Stimulated activated CD4-positive, alpha-beta T cell treated with anti-CD3 and anti-CD28 coated beads, Interleukin-2, amount 100 ng/mL, for 4 hours (primary cell): ENCODE data around the gene PTAR1.

ENCODE experiments used
- DNase-seq: peaks from one replicate; pipeline ENCODE4 v3.0.0-alpha.2; 2020; ENCODE audit warnings: low read depth

The PTAR1 gene

GRCh38 chr9:69750085-69750484 lies 9.7 kb downstream of the PTAR1 start:
- no peak for DNase-seq

- DNase-seq, result no peak
These were observed 11.5 kb downstream of the PTAR1 start for GRCh38 chr9:69748304-69748703.

- no peak for DNase-seq
These were observed 12.8 kb downstream of the PTAR1 start for GRCh38 chr9:69746859-69747560.

DNA sequence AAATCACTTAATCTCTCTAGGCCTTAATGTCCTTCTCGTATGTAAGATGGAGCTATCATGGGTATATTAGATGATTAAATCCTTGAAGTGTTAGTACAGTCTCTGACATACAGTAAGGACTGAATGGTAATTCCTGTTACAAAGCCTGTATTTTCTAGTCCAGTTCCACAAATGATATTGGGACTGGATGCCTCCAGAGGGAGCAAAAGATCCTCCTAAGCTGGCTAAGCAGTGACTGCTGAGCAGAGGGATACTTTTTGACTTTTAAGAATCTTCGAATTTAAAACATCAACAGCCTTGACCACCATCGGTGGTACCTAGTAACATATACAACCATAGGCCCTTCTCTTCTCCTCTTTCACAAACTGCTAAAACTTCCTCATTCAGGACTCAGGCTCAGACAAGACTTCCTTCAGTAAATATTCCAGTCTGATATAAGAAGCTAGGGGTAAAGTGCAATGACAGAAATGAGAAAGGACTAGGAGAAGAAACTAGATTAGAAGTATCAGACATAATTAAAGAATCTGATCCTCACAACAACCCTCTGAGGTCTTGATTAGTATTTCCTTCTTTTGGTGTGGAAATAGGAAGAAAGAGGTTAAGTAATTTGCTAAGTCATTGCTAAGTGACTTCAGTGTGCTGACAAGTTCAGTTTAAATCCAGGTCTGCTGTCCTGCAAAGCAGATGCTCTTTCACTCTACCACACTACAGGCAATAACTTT lies 13.9 kb downstream of the PTAR1 start:
- no peak for DNase-seq

GRCh38 chr9:69744688-69745380 lies 15.0 kb downstream of the PTAR1 start:
- no peak for DNase-seq

DNA sequence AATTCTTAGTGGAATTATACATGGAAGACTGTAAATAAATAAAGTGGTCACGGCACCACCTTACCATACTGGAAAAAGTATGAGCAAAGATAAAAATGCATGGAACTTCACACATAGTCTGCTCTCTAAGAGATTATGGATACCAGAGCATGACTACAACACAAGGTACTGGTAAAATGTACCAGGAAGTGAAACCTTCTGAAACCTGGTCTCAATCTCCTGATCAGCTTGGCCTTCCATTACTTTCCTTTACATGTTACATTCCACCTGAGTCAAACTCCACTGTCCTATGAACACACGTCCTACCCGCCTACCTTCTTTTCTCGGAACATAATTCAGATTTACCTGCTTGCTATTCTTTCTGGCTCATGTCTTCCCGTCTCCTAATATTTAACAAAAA lies 15.9 kb downstream of the PTAR1 start:
- DNase-seq, result no peak

DNA sequence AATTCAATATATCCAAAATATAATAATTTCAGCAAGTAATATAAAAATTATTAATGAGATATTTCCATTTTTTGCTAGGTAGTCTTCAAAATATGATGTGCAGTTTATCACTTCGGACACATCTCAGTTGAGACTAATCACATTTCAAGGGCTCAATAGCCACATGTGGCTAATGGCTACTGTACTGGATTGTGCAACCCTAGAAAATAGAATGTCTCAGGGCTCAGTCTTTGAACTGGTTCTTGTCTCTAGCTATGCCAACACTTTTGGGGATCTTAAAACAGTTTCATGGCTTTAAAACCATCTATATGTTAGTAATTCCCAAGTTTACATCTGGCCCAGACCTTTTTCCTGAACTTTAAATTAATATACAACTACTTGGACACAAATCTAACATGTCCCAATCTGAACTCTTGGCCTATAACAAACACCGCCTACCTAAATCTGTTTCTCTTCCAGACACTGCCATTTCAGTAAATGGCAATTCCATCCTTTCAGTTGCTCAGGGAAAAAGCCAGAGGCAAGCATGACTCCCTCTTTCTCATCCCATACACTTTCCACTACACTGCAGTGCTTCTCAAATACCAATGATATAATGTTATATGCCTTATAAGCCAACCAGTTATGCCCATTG lies 18.8 kb downstream of the PTAR1 start:
- no peak for DNase-seq

GRCh38 chr9:69731348-69731747 lies 28.5 kb downstream of the PTAR1 start:
- DNase-seq, result no peak

- DNase-seq, result no peak
These were observed 39.8 kb downstream of the PTAR1 start for GRCh38 chr9:69719983-69720382.

DNA sequence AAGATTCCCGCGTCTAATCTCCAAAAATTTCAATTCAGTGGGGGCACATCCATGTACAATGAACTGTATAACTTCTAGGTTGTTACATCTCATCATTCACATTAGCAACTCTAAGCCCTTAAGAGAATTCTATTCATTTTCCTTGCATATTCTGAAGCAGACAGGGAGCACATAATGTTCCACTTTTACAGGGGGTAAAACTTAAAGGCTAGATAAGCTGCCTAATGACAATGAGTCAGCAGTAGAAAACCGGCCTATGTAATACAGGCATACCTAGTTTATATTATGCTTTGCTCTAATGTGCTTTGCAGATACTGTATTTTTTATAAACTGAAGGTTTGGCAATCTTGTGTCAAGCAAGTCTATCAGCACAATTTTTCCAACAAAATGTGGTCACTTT lies 40.4 kb downstream of the PTAR1 start:
- DNase-seq, result no peak

DNA sequence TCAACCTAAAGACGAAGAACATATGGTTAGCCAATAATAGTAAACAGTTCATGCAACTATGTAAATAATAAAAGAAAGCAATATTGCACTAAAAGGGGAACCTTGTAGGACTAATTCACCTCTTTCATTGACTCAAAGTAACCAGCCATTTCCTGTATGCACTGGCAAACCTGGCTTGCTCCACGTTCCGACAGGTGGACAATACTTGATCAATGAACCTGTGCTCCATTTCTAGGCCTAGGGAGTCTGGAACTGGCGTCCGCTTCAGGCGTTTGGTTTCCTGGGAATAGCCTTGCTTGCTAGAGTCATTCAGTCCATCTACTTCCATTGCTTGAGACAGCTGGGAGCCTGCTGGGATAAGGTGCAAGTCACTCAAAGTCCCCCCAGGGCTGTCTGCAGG lies 41.6 kb downstream of the PTAR1 start:
- DNase-seq, result no peak

DNA sequence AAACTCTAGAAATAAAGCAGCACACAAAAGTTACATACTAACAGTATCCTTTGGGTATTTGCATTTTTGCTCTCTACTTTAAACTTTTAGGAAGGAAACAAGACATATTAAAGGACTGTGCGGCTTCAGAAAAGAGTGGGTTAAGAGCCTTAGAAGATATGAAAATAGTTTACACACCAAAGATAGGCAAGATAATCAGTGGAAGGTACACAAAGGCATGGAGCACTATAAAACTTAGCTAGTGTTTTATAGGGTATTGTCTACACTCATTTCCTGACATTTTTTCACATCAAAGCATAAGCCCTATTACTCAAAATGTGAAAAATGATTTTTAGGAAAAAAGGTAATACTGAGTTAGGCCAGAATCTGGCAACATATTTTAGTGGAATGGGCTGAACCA lies 44.0 kb downstream of the PTAR1 start:
- no peak for DNase-seq

DNA sequence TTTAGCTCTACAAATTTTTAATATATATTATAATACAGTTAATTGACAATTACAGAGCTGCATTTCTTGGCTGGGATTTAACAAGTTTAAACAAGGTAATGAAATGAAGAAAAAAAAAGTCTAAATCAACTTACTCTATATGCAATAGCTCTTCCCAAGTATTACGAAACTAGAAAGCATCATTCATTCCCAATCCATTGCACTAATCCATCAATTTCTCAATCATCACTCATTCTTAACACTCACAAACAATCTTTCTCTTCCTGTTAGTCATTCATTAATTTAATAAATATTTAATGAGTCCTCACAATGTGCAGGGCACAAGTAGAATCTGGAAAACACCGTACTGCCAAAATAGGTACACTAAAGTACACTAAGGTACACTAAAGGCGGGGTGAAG lies 44.7 kb downstream of the PTAR1 start:
- DNase-seq, result no peak

- DNase-seq, result no peak
These were observed 62.3 kb downstream of the PTAR1 start for GRCh38 chr9:69697475-69697874.

GRCh38 chr9:69696802-69697201 lies 63.0 kb downstream of the PTAR1 start:
- DNase-seq, result no peak

DNA sequence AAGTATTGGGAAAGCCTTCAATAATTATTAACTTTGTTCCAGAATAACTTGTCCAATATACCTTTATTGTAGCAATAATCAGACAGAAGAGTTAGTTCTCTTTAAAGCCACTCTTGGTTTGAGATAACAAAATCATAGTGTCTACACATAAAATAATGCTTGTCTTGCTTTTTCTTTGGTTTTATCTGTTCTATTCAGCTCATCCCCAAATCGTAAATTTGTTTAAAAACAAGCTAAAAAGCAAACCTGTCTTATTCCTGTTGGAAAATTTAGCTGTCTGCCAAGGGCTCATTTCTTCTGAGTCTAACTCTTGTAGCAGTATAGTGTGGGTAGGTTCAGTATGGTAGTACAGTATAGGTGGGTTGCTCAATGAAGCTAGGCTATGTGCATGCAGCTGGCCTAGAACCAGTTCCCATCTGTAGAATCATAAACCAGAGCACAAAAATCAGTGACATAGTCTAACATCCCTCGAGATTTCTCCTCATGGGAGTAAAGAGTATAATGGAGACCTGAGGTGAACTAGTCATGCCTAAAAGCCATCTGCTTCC lies 69.7 kb downstream of the PTAR1 start:
- DNase-seq, result no peak

GRCh38 chr9:69683927-69684326 lies 75.9 kb downstream of the PTAR1 start:
- no peak for DNase-seq

GRCh38 chr9:69678843-69679538 lies 80.8 kb downstream of the PTAR1 start:
- DNase-seq, result no peak

DNA sequence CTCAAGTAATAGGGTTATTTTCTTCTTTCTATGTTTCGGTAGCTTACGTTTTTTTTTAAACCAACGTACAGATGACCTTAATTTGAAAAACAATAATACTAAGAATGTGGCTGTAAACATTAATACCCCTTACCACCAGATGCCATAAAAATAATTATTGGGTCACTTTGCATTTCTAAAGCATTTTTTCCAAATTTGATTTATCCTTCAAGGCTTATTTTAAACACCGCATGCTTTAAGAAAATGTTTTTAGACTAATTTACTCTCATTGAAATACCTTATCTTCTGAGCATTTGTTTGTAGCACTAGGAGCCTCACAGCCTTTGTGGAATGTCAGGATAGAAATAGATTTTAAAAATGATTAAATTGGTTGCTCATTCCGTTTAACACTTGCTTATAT lies 81.9 kb downstream of the PTAR1 start:
- no peak for DNase-seq

- DNase-seq, result no peak
These were observed 84.2 kb downstream of the PTAR1 start for GRCh38 chr9:69675563-69675962.

DNA sequence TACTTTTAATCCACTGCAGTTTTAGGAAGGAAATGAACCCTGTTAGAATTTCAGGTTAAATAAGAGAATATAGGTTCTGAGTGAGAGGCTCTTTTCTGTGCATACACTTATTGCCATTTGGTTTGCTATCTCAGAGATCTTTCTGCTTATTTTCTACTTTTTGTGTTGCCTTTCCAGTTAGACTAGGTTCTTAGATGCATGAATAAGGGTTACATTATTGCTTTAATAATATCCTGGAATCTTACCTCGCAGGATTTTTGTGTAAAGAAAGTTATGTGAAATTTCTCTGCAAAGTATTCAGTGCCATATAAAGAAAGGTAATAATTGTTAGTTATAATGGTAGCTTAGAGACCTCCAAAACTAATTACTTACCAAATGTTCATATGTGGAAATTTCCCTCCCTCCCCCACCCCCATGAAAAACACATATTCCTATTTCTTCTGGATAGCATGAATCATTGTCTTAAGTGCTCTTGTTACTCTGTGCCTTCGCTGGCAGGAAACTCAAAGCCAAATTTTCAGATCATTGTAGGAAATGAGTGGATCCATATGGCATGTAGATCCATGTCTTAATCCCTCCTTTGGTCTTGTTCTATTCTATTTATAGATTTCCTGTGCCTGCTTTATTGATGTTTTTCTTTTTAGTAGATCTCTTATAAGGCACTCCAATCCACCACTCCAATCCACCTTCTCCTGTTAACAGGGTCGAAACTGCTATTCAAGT lies 84.9 kb downstream of the PTAR1 start:
- DNase-seq, result no peak
